GM19397 (cell line): ENCODE measurements around the gene PRIM1.
"Not testable (repeated sequence)": the region's sequence is repeated elsewhere in the genome, so short reads cannot be mapped to it uniquely, and the experiment has no call there.

Experiments
- ATAC-seq: cut with Tn5 transposase; IDR thresholded peaks from one replicate; pipeline ENCODE4 v1.9.1; 2021; ENCODE audit warnings: mild to moderate bottlenecking, moderate library complexity; ENCODE audit not compliant: unreplicated experiment

Gene PRIM1

GRCh38 chr12:56751712-56752598 lies at the start of gene PRIM1:
PRIM1 (minus strand) TSS chr12:56752323; CDS start chr12:56752298, 25 bp downstream.
- peak; percentile 81 for ATAC-seq

GRCh38 chr12:56800221-56800620 lies 48.1 kb upstream of the PRIM1 start:
- no peak for ATAC-seq

GRCh38 chr12:56799345-56799744 lies 47.2 kb upstream of the PRIM1 start:
- not testable (repeated sequence) for ATAC-seq

- not testable (repeated sequence) for ATAC-seq
These were observed 43.7 kb upstream of the PRIM1 start for GRCh38 chr12:56795791-56796190.

- not testable (repeated sequence) for ATAC-seq
These were observed 43.0 kb upstream of the PRIM1 start for GRCh38 chr12:56795046-56795562.

GRCh38 chr12:56793124-56793523 lies 41.0 kb upstream of the PRIM1 start:
- not testable (repeated sequence) for ATAC-seq

- no peak for ATAC-seq
These were observed 40.6 kb upstream of the PRIM1 start for GRCh38 chr12:56792678-56793077.

- ATAC-seq = not testable (repeated sequence)
These were observed 37.3 kb upstream of the PRIM1 start for GRCh38 chr12:56789429-56789828.

- ATAC-seq = no peak
These were observed 35.4 kb upstream of the PRIM1 start for GRCh38 chr12:56787498-56787897.

- no peak for ATAC-seq
These were observed 33.8 kb upstream of the PRIM1 start for GRCh38 chr12:56785874-56786273.

- ATAC-seq = no peak
These were observed 33.2 kb upstream of the PRIM1 start for GRCh38 chr12:56785141-56785865.

GRCh38 chr12:56781726-56782125 lies 29.6 kb upstream of the PRIM1 start:
- no peak for ATAC-seq

- no peak for ATAC-seq
These were observed 26.6 kb upstream of the PRIM1 start for GRCh38 chr12:56778756-56779155.

- no peak for ATAC-seq
These were observed 24.5 kb upstream of the PRIM1 start for GRCh38 chr12:56776654-56777053.

GRCh38 chr12:56775638-56776037 lies 23.5 kb upstream of the PRIM1 start:
- no peak for ATAC-seq

GRCh38 chr12:56773113-56773512 lies 21.0 kb upstream of the PRIM1 start:
- no peak for ATAC-seq

GRCh38 chr12:56772625-56773024 lies 20.5 kb upstream of the PRIM1 start:
- no peak for ATAC-seq

GRCh38 chr12:56769868-56770267 lies 17.7 kb upstream of the PRIM1 start:
- no peak for ATAC-seq

- ATAC-seq = no peak
These were observed 16.3 kb upstream of the PRIM1 start for GRCh38 chr12:56768424-56768823.

GRCh38 chr12:56766535-56766934 lies 14.4 kb upstream of the PRIM1 start:
- peak; percentile 96 for ATAC-seq

- no peak for ATAC-seq
These were observed 11.9 kb upstream of the PRIM1 start for GRCh38 chr12:56763753-56764657.
